HG02571 (cell line): ENCODE data around the gene HSP90AA1.
A peak's percentile ranks its signal among the peaks of the same experiment; 100 is the strongest.
"Not testable (repeated sequence)": the region's sequence is repeated elsewhere in the genome, so short reads cannot be mapped to it uniquely, and the experiment has no call there.

ENCODE experiments used
- ATAC-seq: cut with Tn5 transposase; IDR thresholded peaks from one replicate; pipeline ENCODE4 v1.9.1; 2021; ENCODE audit warnings: mild to moderate bottlenecking, moderate library complexity; ENCODE audit not compliant: unreplicated experiment

The HSP90AA1 gene

GRCh38 chr14:102086972-102087761 is at the start of gene HSP90AA1:
Gene HSP90AA1, minus strand, starts transcription at chr14:102087044. Its CDS starts 666 bp downstream, at chr14:102086378.
- peak; percentile 77 for ATAC-seq

DNA sequence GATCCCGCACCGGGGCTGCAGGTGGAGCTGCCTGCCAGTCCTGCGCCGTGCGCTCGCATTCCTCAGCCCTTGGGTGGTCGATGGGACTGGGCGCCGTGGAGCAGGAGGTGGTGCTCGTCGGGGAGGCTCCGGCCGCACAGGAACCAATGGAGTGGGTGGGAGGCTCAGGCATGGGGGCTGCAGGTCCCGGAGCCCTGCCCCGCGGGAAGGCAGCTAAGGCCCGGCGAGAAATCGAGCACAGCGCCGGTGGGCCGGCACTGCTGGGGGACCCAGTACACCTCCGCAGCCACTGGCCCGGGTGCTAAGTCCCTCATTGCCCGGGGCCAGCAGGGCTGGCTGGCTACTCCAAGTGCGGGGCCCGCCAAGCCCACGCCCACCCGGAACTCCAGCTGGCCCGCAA is 48.6 kb upstream of the HSP90AA1 start:
- ATAC-seq: not testable (repeated sequence)

GRCh38 chr14:102134719-102135118 is 47.9 kb upstream of the HSP90AA1 start:
- ATAC-seq: not testable (repeated sequence)

DNA sequence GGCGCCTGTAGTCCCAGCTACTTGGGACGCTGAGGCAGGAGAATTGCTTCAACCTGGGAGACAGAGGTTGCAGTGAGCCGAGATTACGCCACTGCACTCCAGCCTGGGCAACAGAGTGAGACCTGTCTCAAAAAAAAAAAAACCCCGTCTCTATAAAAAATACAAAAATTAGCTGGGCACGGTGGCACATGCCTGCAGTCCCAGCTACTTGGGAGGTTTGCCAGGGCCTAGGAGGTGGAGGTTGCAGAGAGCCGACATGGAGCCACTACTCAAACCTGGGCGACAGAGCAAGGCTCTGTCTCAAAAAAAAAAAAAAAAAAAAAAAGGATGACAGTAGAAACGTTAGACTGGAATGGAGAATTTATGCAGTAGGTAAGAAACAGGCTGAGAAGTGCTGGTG is 47.2 kb upstream of the HSP90AA1 start:
- not testable (repeated sequence) for ATAC-seq

GRCh38 chr14:102131741-102132140 is 44.9 kb upstream of the HSP90AA1 start:
- ATAC-seq: no peak

DNA sequence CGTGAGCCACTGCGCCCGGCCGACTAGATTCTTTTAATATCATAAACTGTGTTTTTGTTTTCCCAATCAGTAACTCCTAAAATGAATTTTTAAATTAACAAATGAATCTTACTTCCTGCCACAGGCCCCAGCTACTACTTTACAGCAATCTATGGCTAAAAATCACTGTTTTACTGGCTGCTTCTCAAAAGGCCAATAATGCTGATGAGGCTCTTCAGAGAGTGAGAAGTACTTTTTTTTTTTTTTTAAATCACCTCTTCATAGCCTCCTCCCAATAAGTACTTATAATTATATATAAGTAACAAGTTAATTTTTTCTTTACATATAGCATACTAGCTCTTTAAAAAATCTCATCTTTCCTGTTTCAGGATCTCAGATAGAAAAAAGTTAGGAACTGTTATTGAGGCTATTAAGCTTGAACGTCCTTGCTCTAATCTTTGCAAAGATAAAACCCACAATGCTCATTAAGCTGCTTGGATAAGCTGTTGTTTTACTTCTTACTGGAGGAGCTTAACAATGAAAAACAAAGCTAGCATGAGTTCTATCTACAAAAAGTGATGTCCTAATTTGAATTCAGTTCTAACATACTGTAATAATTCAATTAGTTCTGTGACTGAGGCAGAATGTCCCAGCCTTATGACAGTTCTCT is 40.1 kb upstream of the HSP90AA1 start:
- ATAC-seq: no peak

DNA sequence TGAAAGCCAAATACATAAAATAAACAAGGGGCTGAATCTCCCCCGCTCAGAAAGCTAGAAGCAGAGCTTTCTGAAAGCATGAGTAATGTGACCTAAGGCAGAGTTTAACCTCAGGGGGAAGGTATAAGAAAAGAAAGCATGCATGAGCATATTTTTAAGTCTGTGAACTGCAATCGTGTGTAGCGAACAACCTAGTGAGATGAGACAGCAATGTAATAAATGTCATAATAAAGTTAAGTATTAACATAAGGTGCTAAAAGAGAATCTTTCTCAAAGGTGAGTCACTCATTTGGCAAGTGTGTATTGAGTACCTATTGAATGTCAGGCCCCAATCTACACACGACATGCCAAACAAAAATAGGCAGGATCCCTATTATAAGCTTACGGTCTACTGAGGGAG is 38.7 kb upstream of the HSP90AA1 start:
- ATAC-seq: no peak

DNA sequence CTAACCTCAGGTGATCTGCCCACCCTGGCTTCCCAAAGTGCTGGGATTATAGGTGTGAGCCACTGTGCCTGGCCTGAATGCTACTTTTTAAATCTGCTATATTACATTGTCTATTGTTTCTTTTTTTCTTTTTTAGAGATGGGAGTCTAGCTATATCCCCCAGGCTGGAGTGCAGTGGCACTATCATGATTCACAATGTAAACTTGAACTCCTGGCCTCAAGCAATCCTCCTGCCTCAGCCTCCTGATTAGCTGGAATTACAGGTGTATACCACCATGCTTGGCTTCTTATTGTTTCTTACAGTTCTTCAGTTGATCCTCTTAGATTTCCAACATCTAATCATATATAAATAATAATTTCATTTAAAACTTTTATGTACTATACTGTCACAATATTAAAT is 37.6 kb upstream of the HSP90AA1 start:
- ATAC-seq: no peak

GRCh38 chr14:102121567-102121966 is 34.7 kb upstream of the HSP90AA1 start:
- ATAC-seq: no peak

GRCh38 chr14:102120888-102121287 is 34.0 kb upstream of the HSP90AA1 start:
- no peak for ATAC-seq

DNA sequence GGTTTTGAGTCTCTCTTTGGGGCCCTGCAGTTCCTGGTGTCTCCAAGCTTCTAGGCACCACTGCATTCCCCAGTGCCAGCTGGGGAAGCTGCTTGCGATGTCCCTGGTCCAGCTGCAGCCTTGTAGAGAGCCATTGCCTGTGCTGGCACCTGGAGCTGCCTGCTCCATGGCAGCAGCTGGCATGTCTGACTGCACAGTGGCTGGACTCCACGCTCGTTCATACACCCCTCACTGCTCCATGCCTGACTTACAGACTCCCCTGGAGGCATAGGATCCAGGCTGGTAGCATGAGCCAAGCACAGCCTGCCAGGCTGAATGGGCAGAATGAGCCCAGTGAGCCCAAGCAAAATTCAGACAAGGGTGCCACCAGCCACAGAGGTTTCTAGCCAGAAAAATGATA is 31.0 kb upstream of the HSP90AA1 start:
- no peak for ATAC-seq

GRCh38 chr14:102116361-102117180 is 29.7 kb upstream of the HSP90AA1 start:
- ATAC-seq: no peak

- no peak for ATAC-seq
Observed at GRCh38 chr14:102111101-102111500, 24.3 kb upstream of the HSP90AA1 start.

DNA sequence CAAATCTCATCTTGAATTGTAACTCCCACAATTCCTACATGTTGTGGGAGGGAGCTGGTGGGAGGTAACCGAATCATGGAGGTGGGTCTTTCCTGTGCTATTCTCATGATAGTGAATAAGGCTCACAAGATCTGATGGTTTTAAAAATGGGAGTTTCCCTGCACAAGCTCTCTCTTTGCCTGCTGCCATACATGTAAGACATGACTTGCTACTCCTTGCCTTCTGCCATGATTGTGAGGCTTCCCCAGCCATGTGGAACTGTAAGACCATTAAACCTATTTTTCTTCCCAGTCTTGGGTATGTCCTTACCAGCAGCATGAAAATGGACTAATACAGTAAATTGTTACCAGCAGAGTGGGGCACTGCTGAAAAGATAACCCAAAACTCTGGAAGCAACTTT is 22.5 kb upstream of the HSP90AA1 start:
- not testable (repeated sequence) for ATAC-seq

GRCh38 chr14:102105369-102105768 is 18.5 kb upstream of the HSP90AA1 start:
- ATAC-seq: no peak

- ATAC-seq: no peak
Observed at GRCh38 chr14:102103062-102103695, 16.3 kb upstream of the HSP90AA1 start.

GRCh38 chr14:102097441-102098135 is 10.7 kb upstream of the HSP90AA1 start:
- ATAC-seq: no peak

- ATAC-seq: no peak
Observed at GRCh38 chr14:102096569-102097188, 9.8 kb upstream of the HSP90AA1 start.

DNA sequence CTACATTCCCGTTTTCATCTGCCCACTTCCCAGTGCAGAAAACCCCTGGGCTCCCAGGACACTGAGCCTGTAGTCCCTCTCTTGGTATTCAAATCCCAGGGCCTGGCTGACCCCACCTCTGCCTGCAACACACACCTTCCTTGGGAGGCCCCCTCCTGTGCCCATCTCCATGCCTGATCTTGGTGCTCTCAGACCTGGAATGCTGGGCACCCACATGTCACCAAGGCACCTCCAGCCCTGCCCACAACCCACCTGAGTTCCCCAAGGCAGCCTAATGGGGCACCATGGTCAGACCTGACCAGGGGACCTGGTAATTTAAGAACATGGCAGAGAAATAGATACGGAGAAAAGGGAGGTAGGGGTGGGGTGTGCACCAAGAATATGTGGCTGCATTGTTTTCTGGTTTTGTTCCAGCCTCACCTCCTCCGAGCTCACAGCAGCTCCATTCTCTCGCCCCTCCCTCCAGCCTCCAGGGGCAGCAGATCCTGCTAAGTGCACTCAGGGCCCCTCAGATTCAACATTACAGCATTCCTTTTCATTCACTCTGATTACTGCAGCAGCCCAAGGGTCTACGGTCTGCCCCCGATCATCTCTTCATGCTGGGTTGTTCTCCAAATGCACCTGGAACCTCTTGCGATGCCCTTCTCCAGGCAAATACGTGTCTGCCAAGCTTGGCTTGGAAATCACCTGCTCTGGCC is 9.2 kb upstream of the HSP90AA1 start:
- no peak for ATAC-seq
